WTC11 (cell line): ENCODE measurements around the gene NCSTN. TPM values are rescaled to one million over a fixed set of nuclear protein-coding genes. Genes with fewer than 3 reads are reported as not detected.

Experiments
- ATAC-seq: fragments of 200-7000 bp; cut with Tn5 transposase; 2 replicates; pipeline ENCODE4 v1.10.0; 2021; ENCODE audit warnings: mild to moderate bottlenecking, moderate library complexity
- CTCF ChIA-PET: fragments of 300-600 bp; sonication (Branson Sonifier 250); formaldehyde crosslinking; loops from one replicate; lab custom pipeline; 2021; ENCODE audit warnings: antibody characterized with exemption; lab: Charles Lee
- POLR2A ChIA-PET: fragments of 350-600 bp; sonication (Branson Sonifier 250); formaldehyde crosslinking; loops from one replicate; lab custom pipeline; 2021; ENCODE audit warnings: antibody characterized with exemption; lab: Charles Lee
- DNase-seq: peaks from one replicate; pipeline ENCODE4 v3.0.0; 2021; ENCODE audit warnings: low spot score
- H3K27ac Mint-ChIP-seq: 2 replicates; pipeline ENCODE4 v1.8.0; 2021; ENCODE audit warnings: mixed read lengths
- H3K27me3 Mint-ChIP-seq: 2 replicates; pipeline ENCODE4 v1.8.0; 2021; ENCODE audit warnings: low read depth, mild to moderate bottlenecking, moderate library complexity, mixed read lengths
- H3K36me3 Mint-ChIP-seq: 2 replicates; pipeline ENCODE4 v1.8.0; 2021; ENCODE audit warnings: mixed read lengths
- H3K4me1 Mint-ChIP-seq: 2 replicates; pipeline ENCODE4 v1.8.0; 2022; ENCODE audit warnings: mixed read lengths
- H3K4me3 Mint-ChIP-seq: 2 replicates; pipeline ENCODE4 v1.8.0; 2021; ENCODE audit warnings: mild to moderate bottlenecking, moderate library complexity, mixed read lengths
- H3K9me3 Mint-ChIP-seq: 2 replicates; pipeline ENCODE4 v1.8.0; 2021; ENCODE audit warnings: mixed read lengths
- ARID4B ChIP-seq: sonication (generic); formaldehyde crosslinking; IDR thresholded peaks from 2 replicates; pipeline ENCODE4 v1.8.0; 2023; ENCODE audit warnings: missing genetic modification reagents, mild to moderate bottlenecking, borderline replicate concordance
- ELF4 ChIP-seq: sonication (generic); formaldehyde crosslinking; IDR thresholded peaks from 2 replicates; pipeline ENCODE4 v1.8.1; 2022; ENCODE audit warnings: low read depth, mild to moderate bottlenecking, moderate library complexity, missing genetic modification reagents
- HMGA2 ChIP-seq: fragments of 250-450 bp; sonication (Bioruptor Pico); IDR thresholded peaks from 2 replicates; pipeline ENCODE4 v1.4.0; 2021; ENCODE audit warnings: mild to moderate bottlenecking, moderate library complexity
- JAZF1 ChIP-seq: fragments of 250-450 bp; sonication (Bioruptor Pico); IDR thresholded peaks from 2 replicates; pipeline ENCODE4 v1.9.0; 2021; ENCODE audit warnings: moderate library complexity, mild to moderate bottlenecking, inconsistent platforms
- NR2C2 ChIP-seq: sonication (generic); formaldehyde crosslinking; IDR thresholded peaks from 2 replicates; pipeline ENCODE4 v1.8.0; 2022; ENCODE audit warnings: mild to moderate bottlenecking, missing genetic modification reagents
- NR3C1 ChIP-seq: sonication (generic); formaldehyde crosslinking; conservative IDR thresholded peaks from 2 replicates; pipeline ENCODE4 v1.8.1; 2023; ENCODE audit warnings: low read depth, mild to moderate bottlenecking, missing genetic modification reagents
- PREB ChIP-seq: sonication (generic); formaldehyde crosslinking; IDR thresholded peaks from 2 replicates; pipeline ENCODE4 v1.8.1; 2022; ENCODE audit warnings: mild to moderate bottlenecking, missing genetic modification reagents, moderate library complexity, borderline replicate concordance
- SMAD4 ChIP-seq: sonication (generic); formaldehyde crosslinking; IDR thresholded peaks from 2 replicates; pipeline ENCODE4 v1.8.0; 2022; ENCODE audit warnings: mild to moderate bottlenecking, missing genetic modification reagents
- SOX15 ChIP-seq: fragments of 250-450 bp; sonication (Bioruptor Pico); IDR thresholded peaks from 2 replicates; pipeline ENCODE4 v1.9.0; 2021; ENCODE audit warnings: mild to moderate bottlenecking
- TP53 ChIP-seq: sonication (generic); formaldehyde crosslinking; IDR thresholded peaks from 2 replicates; pipeline ENCODE4 v1.8.1; 2023; ENCODE audit warnings: mild to moderate bottlenecking, missing genetic modification reagents
- ZBTB21 ChIP-seq: sonication (generic); formaldehyde crosslinking; IDR thresholded peaks from 2 replicates; pipeline ENCODE4 v1.8.1; 2023; ENCODE audit warnings: mild to moderate bottlenecking, missing genetic modification reagents, borderline replicate concordance
- ZNF121 ChIP-seq: sonication (generic); formaldehyde crosslinking; IDR thresholded peaks from 2 replicates; pipeline ENCODE4 v1.8.0; 2023; ENCODE audit warnings: missing genetic modification reagents
- ZNF317 ChIP-seq: sonication (generic); formaldehyde crosslinking; IDR thresholded peaks from 2 replicates; pipeline ENCODE4 v1.8.1; 2023; ENCODE audit warnings: low read depth, mild to moderate bottlenecking, moderate library complexity, missing genetic modification reagents, borderline replicate concordance
- total RNA-seq: library from RNA; stranded (reverse); gene quantifications from 3 replicates; pipeline ENCODE4 v1.2.3, GENCODE V29; 2021
- TF ChIP-seq, protein P1 (sequence below): sonication (generic); formaldehyde crosslinking; IDR thresholded peaks from 2 replicates; pipeline ENCODE4 v1.8.1; 2023; ENCODE audit warnings: mild to moderate bottlenecking, missing genetic modification reagents, borderline replicate concordance
- TF ChIP-seq, protein P2 (sequence below): fragments of 250-450 bp; sonication (Bioruptor Pico); IDR thresholded peaks from 2 replicates; pipeline ENCODE4 v1.9.0; 2021; ENCODE audit warnings: mild to moderate bottlenecking
- TF ChIP-seq, protein P3 (sequence below): sonication (generic); formaldehyde crosslinking; IDR thresholded peaks from 2 replicates; pipeline ENCODE4 v1.8.0; 2022; ENCODE audit warnings: mild to moderate bottlenecking, missing genetic modification reagents

The NCSTN gene
- total RNA-seq, 1 experiment from 2014 or later, result 72.7 TPM

DNA sequence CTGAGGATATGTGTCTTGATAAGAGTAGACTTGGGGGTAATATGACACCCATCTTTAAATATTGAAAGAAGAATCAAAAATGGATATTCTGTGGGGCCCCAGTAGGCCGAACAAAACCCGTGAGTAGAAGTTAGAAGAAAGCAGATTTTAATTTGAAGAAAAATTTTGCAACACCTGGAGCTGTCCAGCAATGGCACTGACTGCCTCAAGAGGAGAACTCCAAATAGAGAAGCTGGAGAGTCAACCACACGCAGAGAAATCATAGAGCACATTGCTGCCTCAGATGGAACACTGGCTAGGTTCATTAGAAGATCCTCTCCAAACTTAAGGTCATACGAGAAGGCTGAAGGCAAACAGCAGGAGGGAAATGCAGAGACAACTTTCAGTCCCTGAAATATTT lies 30.5 kb downstream of the NCSTN start:
- no peak overlapping the region for H3K4me3 Mint-ChIP-seq
- CTCF ChIA-PET, result interaction anchor here (1.0 to 8.3 kb wide), 9 partner anchors 10 to 273 kb away, joined by 3 to 199 read pairs (median 19); partner anchors contain the start of genes COPA, NCSTN, NHLH1 and VANGL2

More for the DNA sequence above, 30.5 kb downstream of the NCSTN start:
- Mint-ChIP-seq H3K27me3 (no peaks in the 10 kb centered on the region), H3K27ac (no peak overlapping the region), H3K9me3 (no peaks in the 10 kb centered on the region), H3K4me1 (peaks cover 40% of the 10 kb centered on the region), H3K36me3 (no peaks in the 10 kb centered on the region)
- DNase-seq (no peak), ATAC-seq (no peak)
- POLR2A ChIA-PET, result no interaction called here
- TF ChIP-seq NR2C2 (CRISPR knock-in tag), result no peak
- TF ChIP-seq, protein P1, sequence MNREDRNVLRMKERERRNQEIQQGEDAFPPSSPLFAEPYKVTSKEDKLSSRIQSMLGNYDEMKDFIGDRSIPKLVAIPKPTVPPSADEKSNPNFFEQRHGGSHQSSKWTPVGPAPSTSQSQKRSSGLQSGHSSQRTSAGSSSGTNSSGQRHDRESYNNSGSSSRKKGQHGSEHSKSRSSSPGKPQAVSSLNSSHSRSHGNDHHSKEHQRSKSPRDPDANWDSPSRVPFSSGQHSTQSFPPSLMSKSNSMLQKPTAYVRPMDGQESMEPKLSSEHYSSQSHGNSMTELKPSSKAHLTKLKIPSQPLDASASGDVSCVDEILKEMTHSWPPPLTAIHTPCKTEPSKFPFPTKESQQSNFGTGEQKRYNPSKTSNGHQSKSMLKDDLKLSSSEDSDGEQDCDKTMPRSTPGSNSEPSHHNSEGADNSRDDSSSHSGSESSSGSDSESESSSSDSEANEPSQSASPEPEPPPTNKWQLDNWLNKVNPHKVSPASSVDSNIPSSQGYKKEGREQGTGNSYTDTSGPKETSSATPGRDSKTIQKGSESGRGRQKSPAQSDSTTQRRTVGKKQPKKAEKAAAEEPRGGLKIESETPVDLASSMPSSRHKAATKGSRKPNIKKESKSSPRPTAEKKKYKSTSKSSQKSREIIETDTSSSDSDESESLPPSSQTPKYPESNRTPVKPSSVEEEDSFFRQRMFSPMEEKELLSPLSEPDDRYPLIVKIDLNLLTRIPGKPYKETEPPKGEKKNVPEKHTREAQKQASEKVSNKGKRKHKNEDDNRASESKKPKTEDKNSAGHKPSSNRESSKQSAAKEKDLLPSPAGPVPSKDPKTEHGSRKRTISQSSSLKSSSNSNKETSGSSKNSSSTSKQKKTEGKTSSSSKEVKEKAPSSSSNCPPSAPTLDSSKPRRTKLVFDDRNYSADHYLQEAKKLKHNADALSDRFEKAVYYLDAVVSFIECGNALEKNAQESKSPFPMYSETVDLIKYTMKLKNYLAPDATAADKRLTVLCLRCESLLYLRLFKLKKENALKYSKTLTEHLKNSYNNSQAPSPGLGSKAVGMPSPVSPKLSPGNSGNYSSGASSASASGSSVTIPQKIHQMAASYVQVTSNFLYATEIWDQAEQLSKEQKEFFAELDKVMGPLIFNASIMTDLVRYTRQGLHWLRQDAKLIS (CRISPR knock-in tag), result no peak
- TF ChIP-seq JAZF1 (CRISPR knock-in tag), result no peak
- no peak for TF ChIP-seq PREB (CRISPR knock-in tag)
- TF ChIP-seq SOX15 (CRISPR knock-in tag), result no peak
- TF ChIP-seq, protein P2, sequence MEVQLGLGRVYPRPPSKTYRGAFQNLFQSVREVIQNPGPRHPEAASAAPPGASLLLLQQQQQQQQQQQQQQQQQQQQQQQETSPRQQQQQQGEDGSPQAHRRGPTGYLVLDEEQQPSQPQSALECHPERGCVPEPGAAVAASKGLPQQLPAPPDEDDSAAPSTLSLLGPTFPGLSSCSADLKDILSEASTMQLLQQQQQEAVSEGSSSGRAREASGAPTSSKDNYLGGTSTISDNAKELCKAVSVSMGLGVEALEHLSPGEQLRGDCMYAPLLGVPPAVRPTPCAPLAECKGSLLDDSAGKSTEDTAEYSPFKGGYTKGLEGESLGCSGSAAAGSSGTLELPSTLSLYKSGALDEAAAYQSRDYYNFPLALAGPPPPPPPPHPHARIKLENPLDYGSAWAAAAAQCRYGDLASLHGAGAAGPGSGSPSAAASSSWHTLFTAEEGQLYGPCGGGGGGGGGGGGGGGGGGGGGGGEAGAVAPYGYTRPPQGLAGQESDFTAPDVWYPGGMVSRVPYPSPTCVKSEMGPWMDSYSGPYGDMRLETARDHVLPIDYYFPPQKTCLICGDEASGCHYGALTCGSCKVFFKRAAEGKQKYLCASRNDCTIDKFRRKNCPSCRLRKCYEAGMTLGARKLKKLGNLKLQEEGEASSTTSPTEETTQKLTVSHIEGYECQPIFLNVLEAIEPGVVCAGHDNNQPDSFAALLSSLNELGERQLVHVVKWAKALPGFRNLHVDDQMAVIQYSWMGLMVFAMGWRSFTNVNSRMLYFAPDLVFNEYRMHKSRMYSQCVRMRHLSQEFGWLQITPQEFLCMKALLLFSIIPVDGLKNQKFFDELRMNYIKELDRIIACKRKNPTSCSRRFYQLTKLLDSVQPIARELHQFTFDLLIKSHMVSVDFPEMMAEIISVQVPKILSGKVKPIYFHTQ (CRISPR knock-in tag), result no peak
- TF ChIP-seq, protein P3, sequence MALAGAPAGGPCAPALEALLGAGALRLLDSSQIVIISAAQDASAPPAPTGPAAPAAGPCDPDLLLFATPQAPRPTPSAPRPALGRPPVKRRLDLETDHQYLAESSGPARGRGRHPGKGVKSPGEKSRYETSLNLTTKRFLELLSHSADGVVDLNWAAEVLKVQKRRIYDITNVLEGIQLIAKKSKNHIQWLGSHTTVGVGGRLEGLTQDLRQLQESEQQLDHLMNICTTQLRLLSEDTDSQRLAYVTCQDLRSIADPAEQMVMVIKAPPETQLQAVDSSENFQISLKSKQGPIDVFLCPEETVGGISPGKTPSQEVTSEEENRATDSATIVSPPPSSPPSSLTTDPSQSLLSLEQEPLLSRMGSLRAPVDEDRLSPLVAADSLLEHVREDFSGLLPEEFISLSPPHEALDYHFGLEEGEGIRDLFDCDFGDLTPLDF (CRISPR knock-in tag), result no peak
- TF ChIP-seq ZBTB21 (CRISPR knock-in tag), result no peak
- no peak for TF ChIP-seq ZNF121 (CRISPR knock-in tag)
- TF ChIP-seq TP53 (CRISPR knock-in tag), result no peak
- TF ChIP-seq ARID4B (CRISPR knock-in tag), result no peak
- no peak for TF ChIP-seq ZNF317 (CRISPR knock-in tag)
- no peak for TF ChIP-seq HMGA2
- no peak for TF ChIP-seq ELF4 (CRISPR knock-in tag)
- TF ChIP-seq NR3C1 (CRISPR knock-in tag), result no peak
- no peak for TF ChIP-seq SMAD4 (CRISPR knock-in tag)
